ENCODE measurements around the gene PON2. TPM values are rescaled to one million over a fixed set of nuclear protein-coding genes. Genes with fewer than 3 reads are reported as not detected.

PON2 gene
- total RNA-seq (1 to 10 TPM; 5.4 to 6.7 TPM), total RNA-seq (0.40 to 12.9 (median 4.0) reads per million in 172 experiments)
- polyA plus RNA-seq (2013, experiment 1 of 2) = 8.3 TPM
- 11.0 TPM for polyA plus RNA-seq (2013, experiment 2 of 2)

- Histone ChIP-seq H3K36me3 (ENCODE audit: insufficient read depth, low read length) (no peaks in the 10 kb centered on the region), H3K4me1 (ENCODE audit: insufficient read depth, low read length) (peaks cover 11% of the 10 kb centered on the region), H3K4me3 (ENCODE audit: low read length) (peak within 1 kb of the TSS; percentile 61), H3K9me3 (ENCODE audit: control insufficient read depth in 1 of 2, insufficient read depth in 1 of 2, low read length in 2 of 2) (no peaks in the 10 kb centered on the region), H3K27ac (ENCODE audit: low read depth in 1 of 2, low read length in 2 of 2) (no peak within 1 kb of the TSS), H3K27me3 (ENCODE audit: control insufficient read depth in 1 of 2, insufficient read depth in 2 of 2, low read length in 2 of 2) (peaks cover 0 to 2% of the 10 kb centered on the region in 2 experiments)
- ATAC-seq (ENCODE audit: poor library complexity) (peak; percentile 75), DNase-seq (peak in 12 of 14 experiments; percentile 0 to 69 (median 24))
- CTCF ChIA-PET = no interaction called here
- intact Hi-C loops (cut with DNase I, micrococcal nuclease) = no loop called here
- Mint-ChIP-seq H3K9me3 (no peaks in the 10 kb centered on the region), H3K27me3 (no peaks in the 10 kb centered on the region), H3K4me1 (ENCODE audit: low read depth) (peaks cover 10% of the 10 kb centered on the region), H3K36me3 (ENCODE audit: low read depth) (peaks cover 4% of the 10 kb centered on the region), H3K27ac (peak within 1 kb of the TSS; percentile 82), H3K4me3 (peak within 1 kb of the TSS; percentile 92)
- POLR2A ChIA-PET = interaction anchor here (0.6 to 1.1 kb wide), 6 partner anchors 9 to 1059 kb away, joined by 3 to 6 read pairs (median 4); partner anchors contain the start of gene PON3
- no peak for TF ChIP-seq CTCF (IDR thresholded peaks at IDR 0.05)
Observed at GRCh38 chr7:95434557-95435421, at the start of gene PON2. TSS of gene PON2 (minus strand) at chr7:95435028. CDS start at chr7:95434951, 77 bp downstream.

GRCh38 chr7:95482424-95482823 lies 47.6 kb upstream of the PON2 start:
- Histone ChIP-seq H3K4me3 (ENCODE audit: low read length) (no peak overlapping the region), H3K4me1 (ENCODE audit: insufficient read depth, low read length) (no peaks in the 10 kb centered on the region), H3K27me3 (ENCODE audit: control insufficient read depth in 1 of 2, insufficient read depth in 2 of 2, low read length in 2 of 2) (no peaks in the 10 kb centered on the region), H3K36me3 (ENCODE audit: insufficient read depth, low read length) (no peaks in the 10 kb centered on the region), H3K27ac (ENCODE audit: low read depth in 1 of 2, low read length in 2 of 2) (no peak overlapping the region), H3K9me3 (ENCODE audit: control insufficient read depth in 1 of 2, insufficient read depth in 1 of 2, low read length in 2 of 2) (no peaks in the 10 kb centered on the region)
- ChIA-PET CTCF (no interaction called here), POLR2A (no interaction called here)
- no peaks in the 10 kb centered on the region for H3K36me3 Mint-ChIP-seq (ENCODE audit: low read depth)
- no peak overlapping the region for H3K27ac Mint-ChIP-seq
- intact Hi-C loops (cut with DNase I, micrococcal nuclease) = no loop called here
- H3K9me3 Mint-ChIP-seq = no peaks in the 10 kb centered on the region
- TF ChIP-seq CTCF (IDR thresholded peaks at IDR 0.05) = no peak
- no peaks in the 10 kb centered on the region for H3K4me1 Mint-ChIP-seq (ENCODE audit: low read depth)
- H3K27me3 Mint-ChIP-seq = peaks cover 11% of the 10 kb centered on the region
- H3K4me3 Mint-ChIP-seq = no peak overlapping the region
- ATAC-seq (ENCODE audit: poor library complexity) (no peak), DNase-seq (no peak)

- TF ChIP-seq CTCF (IDR thresholded peaks at IDR 0.05) = no peak
- Histone ChIP-seq H3K9me3 (ENCODE audit: control insufficient read depth in 1 of 2, insufficient read depth in 1 of 2, low read length in 2 of 2) (no peaks in the 10 kb centered on the region), H3K4me3 (ENCODE audit: low read length) (no peak overlapping the region), H3K27me3 (ENCODE audit: control insufficient read depth in 1 of 2, insufficient read depth in 2 of 2, low read length in 2 of 2) (no peaks in the 10 kb centered on the region), H3K27ac (ENCODE audit: low read depth in 1 of 2, low read length in 2 of 2) (no peak overlapping the region), H3K4me1 (ENCODE audit: insufficient read depth, low read length) (no peaks in the 10 kb centered on the region), H3K36me3 (ENCODE audit: insufficient read depth, low read length) (no peaks in the 10 kb centered on the region)
- Mint-ChIP-seq H3K4me1 (ENCODE audit: low read depth) (peaks cover 5% of the 10 kb centered on the region), H3K36me3 (ENCODE audit: low read depth) (no peaks in the 10 kb centered on the region), H3K9me3 (no peaks in the 10 kb centered on the region), H3K4me3 (no peak overlapping the region), H3K27ac (no peak overlapping the region), H3K27me3 (peaks cover 11% of the 10 kb centered on the region)
- no peak for ATAC-seq (ENCODE audit: poor library complexity)
- DNase-seq = no peak
- ChIA-PET POLR2A (no interaction called here), CTCF (no interaction called here)
- intact Hi-C loops (cut with DNase I, micrococcal nuclease) = no loop called here
Observed at GRCh38 chr7:95481271-95482165, 46.7 kb upstream of the PON2 start.

Data from CD4-positive, alpha-beta T cell (primary cell).